ENCODE measurements around the gene SUZ12. TPM values are rescaled to one million over a fixed set of nuclear protein-coding genes. Genes with fewer than 3 reads are reported as not detected.

SUZ12 gene
- total and polyA plus RNA-seq, 9 of the 15 experiments (the other 6 are each of a cell fraction or from before 2014, with no cell fraction given) = 19.5 to 64.3 (median 47.2) TPM

DNA sequence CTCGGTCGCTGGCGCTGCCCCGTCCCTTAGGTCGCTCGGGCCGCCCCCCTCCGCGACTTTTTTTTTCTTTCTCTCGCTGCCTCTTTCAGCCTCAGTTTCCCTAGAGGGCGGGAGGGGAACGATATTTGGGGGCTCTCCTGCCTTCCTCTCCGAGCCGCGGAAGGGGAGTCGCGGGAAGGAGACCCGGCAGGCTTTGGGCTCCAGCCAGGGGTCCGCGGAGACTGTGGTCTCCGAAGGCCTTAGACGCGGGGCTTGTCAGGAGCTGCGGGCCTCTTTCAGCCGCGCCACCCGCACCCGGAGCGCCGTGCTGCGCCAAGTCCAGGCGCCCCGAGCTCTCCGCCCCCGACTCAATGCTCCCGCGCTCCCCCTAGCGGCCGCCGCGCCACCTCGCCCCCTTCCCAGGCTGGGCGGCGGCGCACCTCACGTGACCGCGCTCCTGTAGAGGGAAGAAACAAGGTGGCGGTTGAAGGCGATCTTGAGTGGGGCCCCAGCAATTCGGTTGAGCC, 70.2 kb downstream of the SUZ12 start, which contains the start of gene LRRC37B (continued):
- TF ChIP-seq ZNF695 (CRISPR knock-in tag; IDR thresholded peaks at IDR 0.05) (no peak), RAD21 (CRISPR knock-in tag; conservative IDR thresholded peaks at IDR 0.05 in 1 of 2, IDR thresholded peaks at IDR 0.05 in 1 of 2) (peak; percentile 19 to 50; a peak in 2 of 4 replicates), RAD51 (IDR thresholded peaks at IDR 0.05; ENCODE audit: borderline replicate concordance, low read depth) (peak; percentile 88), BCOR (IDR thresholded peaks at IDR 0.05) (peak; percentile 86), MCM7 (IDR thresholded peaks at IDR 0.05) (no peak), YY1 (IDR thresholded peaks at IDR 0.05; ENCODE audit: borderline replicate concordance in 1 of 3, control insufficient read depth in 1 of 3, extremely low read depth in 1 of 3, insufficient read depth in 3 of 3, insufficient read length in 1 of 3, insufficient replicate concordance in 2 of 3, low read depth in 1 of 3, low read length in 2 of 3) (peak in 2 of 3 experiments; percentile 29 to 81), SMARCE1 (IDR thresholded peaks at IDR 0.05) (0 out of 2 replicates have a peak, but pooled peaks have one; percentile 11), CREM (IDR thresholded peaks at IDR 0.05; ENCODE audit: low read depth) (peak; percentile 70), HNRNPLL (IDR thresholded peaks at IDR 0.05; ENCODE audit: low read depth, low read length, poor library complexity, severe bottlenecking) (no peak), MBD1 (CRISPR knock-in tag; IDR thresholded peaks at IDR 0.05) (no peak), MYC (IDR thresholded peaks at IDR 0.05; ENCODE audit: low read depth, low read length) (peak; percentile 72), MYC (CRISPR knock-in tag; IDR thresholded peaks at IDR 0.05; ENCODE audit: borderline replicate concordance, low read depth) (no peak), CBX1 (IDR thresholded peaks at IDR 0.05; ENCODE audit: low read depth) (peak; percentile 81; the same call in 1 of the 2 replicates), SMAD1 (IDR thresholded peaks at IDR 0.05; ENCODE audit: low read depth, low read length, partially characterized antibody) (no peak), ZNF124 (CRISPR knock-in tag; IDR thresholded peaks at IDR 0.05) (no peak), RBBP5 (IDR thresholded peaks at IDR 0.05; ENCODE audit: borderline replicate concordance, insufficient read depth, low read length, poor library complexity, severe bottlenecking) (no peak), ZSCAN32 (CRISPR knock-in tag; IDR thresholded peaks at IDR 0.05) (no peak), ZNF23 (CRISPR knock-in tag; IDR thresholded peaks at IDR 0.05) (no peak)
- TF ChIP-seq, protein P1, sequence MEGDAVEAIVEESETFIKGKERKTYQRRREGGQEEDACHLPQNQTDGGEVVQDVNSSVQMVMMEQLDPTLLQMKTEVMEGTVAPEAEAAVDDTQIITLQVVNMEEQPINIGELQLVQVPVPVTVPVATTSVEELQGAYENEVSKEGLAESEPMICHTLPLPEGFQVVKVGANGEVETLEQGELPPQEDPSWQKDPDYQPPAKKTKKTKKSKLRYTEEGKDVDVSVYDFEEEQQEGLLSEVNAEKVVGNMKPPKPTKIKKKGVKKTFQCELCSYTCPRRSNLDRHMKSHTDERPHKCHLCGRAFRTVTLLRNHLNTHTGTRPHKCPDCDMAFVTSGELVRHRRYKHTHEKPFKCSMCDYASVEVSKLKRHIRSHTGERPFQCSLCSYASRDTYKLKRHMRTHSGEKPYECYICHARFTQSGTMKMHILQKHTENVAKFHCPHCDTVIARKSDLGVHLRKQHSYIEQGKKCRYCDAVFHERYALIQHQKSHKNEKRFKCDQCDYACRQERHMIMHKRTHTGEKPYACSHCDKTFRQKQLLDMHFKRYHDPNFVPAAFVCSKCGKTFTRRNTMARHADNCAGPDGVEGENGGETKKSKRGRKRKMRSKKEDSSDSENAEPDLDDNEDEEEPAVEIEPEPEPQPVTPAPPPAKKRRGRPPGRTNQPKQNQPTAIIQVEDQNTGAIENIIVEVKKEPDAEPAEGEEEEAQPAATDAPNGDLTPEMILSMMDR (IDR thresholded peaks at IDR 0.05 in 2 of 3, conservative IDR thresholded peaks at IDR 0.05 in 1 of 3; ENCODE audit: insufficient read depth in 2 of 3, low read depth in 1 of 3, low read length in 3 of 3) = peak; percentile 87 to 92 (median 89)

All from K562 (cell line).